Immature natural killer cell (primary cell): ENCODE measurements around the gene FTSJ1. TPM values are rescaled to one million over a fixed set of nuclear protein-coding genes. Genes with fewer than 3 reads are reported as not detected.
"Not testable (repeated sequence)": the region's sequence is repeated elsewhere in the genome, so short reads cannot be mapped to it uniquely, and the experiment has no call there.

Experiments
- DNase-seq, 3 donors: peaks; one replicate each; pipeline ENCODE4 v3.0.0; 2022; ENCODE audit warnings: mixed read lengths in 1 of 3
- H3K27ac Mint-ChIP-seq, 6 donors: one replicate each; pipeline ENCODE4 v1.8.0; 2020; ENCODE audit warnings: mixed read lengths in 6 of 6, mild to moderate bottlenecking in 5 of 6, inconsistent platforms in 4 of 6, moderate library complexity in 3 of 6
- H3K27me3 Mint-ChIP-seq, 3 donors: one replicate each; pipeline ENCODE4 v1.8.0; 2020 to 2021; ENCODE audit warnings: low read depth in 3 of 3, mild to moderate bottlenecking in 3 of 3, mixed read lengths in 3 of 3, moderate library complexity in 3 of 3, inconsistent platforms in 1 of 3
- H3K36me3 Mint-ChIP-seq, 3 donors: one replicate each; pipeline ENCODE4 v1.8.0; 2020; ENCODE audit warnings: mixed read lengths in 3 of 3, inconsistent platforms in 2 of 3, mild to moderate bottlenecking in 2 of 3
- H3K4me1 Mint-ChIP-seq, 2 donors: one replicate each; pipeline ENCODE4 v1.8.0; 2020; ENCODE audit warnings: inconsistent platforms in 2 of 2, mild to moderate bottlenecking in 2 of 2, mixed read lengths in 2 of 2, moderate library complexity in 1 of 2
- H3K4me3 Mint-ChIP-seq, 5 donors: one replicate each; pipeline ENCODE4 v1.8.0; 2020; ENCODE audit warnings: mild to moderate bottlenecking in 5 of 5, mixed read lengths in 5 of 5, inconsistent platforms in 3 of 5, moderate library complexity in 3 of 5
- H3K9me3 Mint-ChIP-seq, 6 donors: one replicate each; pipeline ENCODE4 v1.8.0; 2020; ENCODE audit warnings: mild to moderate bottlenecking in 6 of 6, mixed read lengths in 6 of 6, inconsistent platforms in 4 of 6, moderate library complexity in 3 of 6
- polyA plus RNA-seq, 3 donors: library from polyadenylated mRNA; unstranded; fragments of 300-500 nt; fragmentation: Illumina TruSeq; gene quantifications; one replicate each; pipeline ENCODE4 v1.2.3, GENCODE V29; 2021

Gene FTSJ1
- polyA plus RNA-seq, 3 donors from 2014 or later: 73.5 to 115 (median 85.0) TPM

DNA sequence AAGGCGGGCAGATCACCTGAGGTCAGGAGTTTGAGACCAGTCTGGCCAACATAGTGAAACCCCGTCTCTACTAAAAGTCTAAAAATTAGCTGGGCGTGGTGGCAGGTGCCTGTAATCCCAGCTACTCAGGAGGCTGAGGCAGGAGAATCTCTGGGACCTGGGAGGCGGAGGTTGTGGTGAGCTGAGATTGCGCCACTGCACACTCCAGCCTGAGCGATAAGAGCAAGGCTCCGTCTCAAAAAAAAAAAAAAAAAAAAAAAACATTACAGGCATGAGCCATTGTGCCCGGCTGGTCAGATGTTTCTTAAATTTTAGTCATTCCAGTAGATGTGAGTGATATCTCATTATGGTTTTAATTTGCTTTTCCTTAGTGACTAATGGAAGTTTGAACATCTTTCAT is 49.9 kb downstream of the FTSJ1 start:
- DNase-seq, H3K27ac Mint-ChIP-seq, H3K4me3 Mint-ChIP-seq, H3K27me3 Mint-ChIP-seq, H3K9me3 Mint-ChIP-seq: not testable (repeated sequence)
- Mint-ChIP-seq H3K4me1 (peaks cover 19 to 24% of the 10 kb centered on the region in 2 donors), H3K36me3 (peaks cover 8 to 11% (median 8%) of the 10 kb centered on the region in 3 donors)

DNA sequence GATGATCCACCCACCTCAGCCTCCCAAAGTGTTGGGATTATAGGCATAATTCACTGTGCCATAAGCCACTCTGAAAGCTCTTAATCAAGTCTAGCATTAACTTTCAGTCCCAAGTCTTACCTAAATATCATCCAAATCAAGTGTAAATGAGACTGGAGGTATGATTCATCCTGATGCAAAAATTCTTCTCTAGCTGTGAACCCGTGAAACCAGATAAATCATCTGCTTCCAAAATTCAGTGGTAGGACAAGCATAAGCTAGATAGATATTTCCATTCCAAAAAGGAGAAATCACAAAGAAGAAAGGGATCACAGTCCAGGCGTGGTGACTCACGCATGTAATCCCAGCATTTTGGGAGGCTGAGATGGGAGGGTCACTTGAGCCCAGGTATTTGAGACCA is 54.7 kb downstream of the FTSJ1 start:
- Mint-ChIP-seq H3K27me3 (peaks cover 0 to 3% (median 0%) of the 10 kb centered on the region in 3 donors), H3K36me3 (peaks cover 8 to 11% (median 11%) of the 10 kb centered on the region in 3 donors), H3K4me1 (peaks cover 24 to 30% of the 10 kb centered on the region in 2 donors), H3K27ac (peak overlapping the region; percentile 36 to 97 (median 61)), H3K4me3 (no peak overlapping the region), H3K9me3 (no peaks in the 10 kb centered on the region)
- DNase-seq: no peak

DNA sequence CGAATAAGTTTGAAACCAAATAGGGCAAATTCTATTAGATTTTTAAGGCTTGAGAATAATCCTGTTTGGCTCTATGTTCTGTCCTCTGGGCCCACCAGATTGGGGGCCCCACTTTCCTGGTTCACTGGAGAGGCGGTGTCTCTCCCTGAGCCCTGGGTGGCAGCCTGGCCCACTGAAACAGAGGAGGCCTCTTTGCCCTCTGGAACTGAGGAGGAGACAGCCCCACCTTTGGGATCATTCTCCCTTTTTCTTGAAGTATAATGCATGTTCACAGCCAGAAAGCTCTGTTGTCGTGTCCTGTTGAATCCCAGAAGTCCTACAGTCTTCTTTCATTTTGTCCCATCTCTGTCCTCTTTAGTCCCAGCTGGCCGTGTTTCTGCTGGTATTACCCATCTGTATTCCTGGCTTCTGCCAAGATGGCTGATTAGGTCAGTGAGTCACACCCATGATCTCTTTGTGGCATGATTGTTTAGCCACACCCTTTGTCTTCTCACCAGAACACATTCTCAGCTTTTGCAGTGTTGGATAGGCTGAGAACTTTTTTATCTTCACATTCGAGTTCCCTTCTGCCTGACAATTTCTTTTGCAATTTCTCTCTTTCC is 55.5 kb downstream of the FTSJ1 start:
- peaks cover 7 to 10% (median 10%) of the 10 kb centered on the region in 3 donors for H3K36me3 Mint-ChIP-seq
- DNase-seq: peak in 2 of 3 donors; percentile 40 to 53
- H3K27me3 Mint-ChIP-seq: peaks cover 0 to 3% (median 0%) of the 10 kb centered on the region in 3 donors
- H3K27ac Mint-ChIP-seq: peak overlapping the region; percentile 90 to 98 (median 97)
- H3K4me3 Mint-ChIP-seq: peak overlapping the region; percentile 23 to 89 (median 74)
- H3K9me3 Mint-ChIP-seq: no peaks in the 10 kb centered on the region
- H3K4me1 Mint-ChIP-seq: peaks cover 25 to 27% of the 10 kb centered on the region in 2 donors

DNA sequence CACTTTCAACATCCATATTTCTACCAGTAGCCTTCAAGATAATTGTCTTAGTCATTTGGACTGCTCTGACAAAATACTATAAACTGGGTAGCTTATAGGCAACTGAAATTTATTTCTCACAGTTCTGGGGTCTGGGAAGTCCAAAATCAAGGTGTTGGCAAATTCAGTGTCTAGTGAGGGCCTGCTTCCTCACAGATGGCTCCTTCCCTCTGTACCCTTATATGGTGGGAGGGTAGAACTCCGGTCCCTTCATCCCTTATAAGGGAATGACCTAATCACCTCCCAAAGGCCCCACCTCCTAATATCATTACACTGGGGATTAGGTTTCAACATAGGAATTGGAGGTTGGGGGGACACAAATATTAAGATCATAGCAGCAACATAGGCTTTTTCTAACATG is 56.2 kb downstream of the FTSJ1 start:
- peaks cover 0 to 3% (median 0%) of the 10 kb centered on the region in 3 donors for H3K27me3 Mint-ChIP-seq
- peaks cover 23 to 24% of the 10 kb centered on the region in 2 donors for H3K4me1 Mint-ChIP-seq
- H3K9me3 Mint-ChIP-seq: no peaks in the 10 kb centered on the region
- peak overlapping the region in 3 of 5 donors; percentile 13 to 89 (median 76) for H3K4me3 Mint-ChIP-seq
- DNase-seq: no peak
- peak overlapping the region; percentile 90 to 98 (median 97) for H3K27ac Mint-ChIP-seq
- peaks cover 3 to 6% (median 6%) of the 10 kb centered on the region in 3 donors for H3K36me3 Mint-ChIP-seq

DNA sequence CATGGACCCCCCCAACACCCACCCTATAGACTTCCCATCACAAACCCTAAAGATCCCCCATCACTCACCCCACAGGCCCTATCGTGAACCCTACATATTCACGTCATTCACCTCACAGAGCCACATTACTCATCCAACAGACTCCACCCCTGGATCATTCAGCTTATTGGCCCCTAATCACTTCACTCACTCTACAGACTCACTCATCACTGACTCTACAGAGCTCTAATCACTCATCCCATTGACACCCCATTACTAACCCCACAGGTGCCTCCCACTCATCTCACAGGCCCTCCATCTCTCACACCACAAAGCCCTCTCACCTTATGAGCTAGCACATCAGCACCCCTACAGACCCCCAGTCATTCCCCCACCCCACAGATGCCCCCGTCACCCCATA is 57.2 kb downstream of the FTSJ1 start:
- no peak for DNase-seq
- no peaks in the 10 kb centered on the region for H3K9me3 Mint-ChIP-seq
- peaks cover 23 to 24% of the 10 kb centered on the region in 2 donors for H3K4me1 Mint-ChIP-seq
- peaks cover 0 to 3% (median under 1%) of the 10 kb centered on the region in 3 donors for H3K27me3 Mint-ChIP-seq
- H3K4me3 Mint-ChIP-seq: no peak overlapping the region
- H3K36me3 Mint-ChIP-seq: peaks cover 3 to 6% (median 6%) of the 10 kb centered on the region in 3 donors
- peak overlapping the region in 5 of 6 donors; percentile 4 to 98 (median 97) for H3K27ac Mint-ChIP-seq

Other genes starting within 250 kb of the FTSJ1 start
- not detected for gene SSX1, start 220.8 kb upstream of the FTSJ1 start, polyA plus RNA-seq
- not detected for gene SSX3, start 119.5 kb upstream of the FTSJ1 start, polyA plus RNA-seq
- gene SSX4, start 92.7 kb upstream of the FTSJ1 start, polyA plus RNA-seq: not detected
- gene SSX4B, start 64.2 kb upstream of the FTSJ1 start, polyA plus RNA-seq: not detected
- 10 to 100 TPM; 24.3 to 48.0 (median 26.5) TPM for gene SLC38A5, start 5.9 kb upstream of the FTSJ1 start, polyA plus RNA-seq
- gene PORCN, start 32.8 kb downstream of the FTSJ1 start, polyA plus RNA-seq: 10 to 100 TPM; 13.1 to 29.8 (median 18.1) TPM
- gene EBP, start 45.6 kb downstream of the FTSJ1 start, polyA plus RNA-seq: 100 to 1,000 TPM; 184 to 314 (median 233) TPM
- 10 to 100 TPM; 20.0 to 34.9 (median 30.6) TPM for gene TBC1D25, start 63.5 kb downstream of the FTSJ1 start, polyA plus RNA-seq
- gene RBM3, start 98.3 kb downstream of the FTSJ1 start, polyA plus RNA-seq: 100 to 1,000 TPM; 251 to 286 (median 252) TPM
- 10 to 100 TPM; 67.1 to 78.1 (median 75.4) TPM for gene WDR13, start 121.3 kb downstream of the FTSJ1 start, polyA plus RNA-seq
- 10 to 100 TPM; 15.2 to 43.0 (median 18.3) TPM for gene WAS, start 207.6 kb downstream of the FTSJ1 start, polyA plus RNA-seq
- gene SUV39H1, start 220.5 kb downstream of the FTSJ1 start, polyA plus RNA-seq: 10 to 100 TPM; 13.0 to 18.5 (median 16.4) TPM